B cell (primary cell): ENCODE data around the gene KLHL3. TPM values are rescaled to one million over a fixed set of nuclear protein-coding genes. Genes with fewer than 3 reads are reported as not detected.

Experiments
- ATAC-seq: fragments of 200-7000 bp; cut with Tn5 transposase; one replicate; pipeline ENCODE4 v1.10.0; 2021; ENCODE audit warnings: low read depth, mild to moderate bottlenecking, moderate number of reproducible peaks, moderate library complexity
- CTCF ChIA-PET: fragments of 350-600 bp; sonication (Branson Sonifier 250); formaldehyde crosslinking; loops from one replicate; lab custom pipeline; 2021; ENCODE audit warnings: antibody characterized with exemption, inconsistent platforms; lab: Charles Lee
- POLR2A ChIA-PET: fragments of 350-600 bp; sonication (Branson Sonifier 250); formaldehyde crosslinking; loops from one replicate; lab custom pipeline; 2021; ENCODE audit warnings: antibody characterized with exemption; lab: Charles Lee
- DNase-seq: peaks from one replicate; pipeline ENCODE4 v3.0.0; 2013
- H2AFZ ChIP-seq: 2 replicates; pipeline ENCODE4 v1.6.1; 2012; ENCODE audit warnings: mild to moderate bottlenecking, low read depth, low read length; ENCODE audit not compliant: insufficient read depth, poor library complexity, severe bottlenecking
- H3K27ac ChIP-seq, 2 donors: 1 replicate in 1 of 2; 2 replicates in 1 of 2; pipeline ENCODE4 v1.5.1; 2012 to 2013; ENCODE audit warnings: low read length in 2 of 2, mild to moderate bottlenecking in 2 of 2, moderate library complexity in 1 of 2
- H3K27me3 ChIP-seq, 4 experiments: fragments of 200-600 bp in 1 of 4; sonication (generic) in 1 of 4; replicated peaks in 1 of 4; 1 replicate in 2 of 4; 2 replicates in 2 of 4; pipeline versions ENCODE4 v1.6.1 to v1.7.0; 2013 to 2016; ENCODE audit warnings: low read length in 3 of 4, mild to moderate bottlenecking in 2 of 4, mixed read lengths in 1 of 4, moderate library complexity in 1 of 4; ENCODE audit not compliant: insufficient read depth in 4 of 4, control insufficient read depth in 3 of 4; ENCODE audit errors: control extremely low read depth in 1 of 4
- H3K36me3 ChIP-seq, 2 experiments: replicated peaks in 1 of 2; 1 replicate in 1 of 2; 2 replicates in 1 of 2; pipeline versions ENCODE4 v1.6.1 to v1.7.1; 2013; ENCODE audit warnings: low read length in 1 of 2; ENCODE audit not compliant: insufficient read depth in 2 of 2, control insufficient read depth in 1 of 2; ENCODE audit errors: control extremely low read depth in 1 of 2, extremely low read depth in 1 of 2
- H3K4me1 ChIP-seq, 2 donors: fragments of 200-600 bp in 1 of 2; sonication (generic) in 1 of 2; 1 replicate in 1 of 2; 2 replicates in 1 of 2; pipeline versions ENCODE4 v1.5.1 to v1.6.1; 2013 to 2017; ENCODE audit warnings: low read length in 2 of 2; ENCODE audit not compliant: control insufficient read depth in 2 of 2, insufficient read depth in 2 of 2
- H3K4me2 ChIP-seq: replicated peaks from 2 replicates; pipeline ENCODE3; 2012; ENCODE audit warnings: mild to moderate bottlenecking, low read depth, low read length; ENCODE audit not compliant: poor library complexity, severe bottlenecking
- H3K4me3 ChIP-seq, 5 experiments: fragments of 200-600 bp in 1 of 5; sonication (generic) in 1 of 5; 1 replicate in 3 of 5; 2 replicates in 2 of 5; pipeline versions ENCODE4 v1.5.1 to v1.7.0; 2011 to 2016; ENCODE audit warnings: low read length in 4 of 5, mild to moderate bottlenecking in 4 of 5, low read depth in 2 of 5, control low read depth in 1 of 5, moderate library complexity in 1 of 5; ENCODE audit not compliant: insufficient read depth in 1 of 5; ENCODE audit errors: control extremely low read depth in 1 of 5, extremely low read depth in 1 of 5
- H3K79me2 ChIP-seq: fragments of 200-600 bp; sonication (generic); one replicate; pipeline ENCODE4 v1.6.0; 2016; ENCODE audit warnings: low read length; ENCODE audit not compliant: control insufficient read depth, insufficient read depth
- H3K9ac ChIP-seq: fragments of 200-600 bp; sonication (generic); 2 replicates; pipeline ENCODE4 v1.6.1; 2017; ENCODE audit warnings: mild to moderate bottlenecking, low read length, moderate library complexity
- H3K9me3 ChIP-seq, 3 donors: one replicate each; pipeline versions ENCODE4 v1.6.1 to v1.7.1; 2013; ENCODE audit warnings: low read length in 2 of 3; ENCODE audit not compliant: control insufficient read depth in 2 of 3, insufficient read depth in 1 of 3; ENCODE audit errors: control extremely low read depth in 1 of 3
- H4K20me1 ChIP-seq: 2 replicates; pipeline ENCODE4 v1.6.0; 2012; ENCODE audit warnings: mild to moderate bottlenecking, low read length; ENCODE audit not compliant: insufficient read depth, control insufficient read depth, poor library complexity, severe bottlenecking
- H3K27ac Mint-ChIP-seq: one replicate; pipeline ENCODE4 v1.8.0; 2021; ENCODE audit warnings: mixed read lengths
- H3K27me3 Mint-ChIP-seq: one replicate; pipeline ENCODE4 v1.8.0; 2021; ENCODE audit warnings: mixed read lengths
- H3K4me1 Mint-ChIP-seq: one replicate; pipeline ENCODE4 v1.8.0; 2021; ENCODE audit warnings: mixed read lengths
- H3K4me3 Mint-ChIP-seq: one replicate; pipeline ENCODE4 v1.8.0; 2021; ENCODE audit warnings: mixed read lengths
- H3K9me3 Mint-ChIP-seq: one replicate; pipeline ENCODE4 v1.8.0; 2022; ENCODE audit warnings: mixed read lengths; ENCODE audit not compliant: insufficient read depth
- CTCF ChIP-seq: fragments of 200-600 bp; IDR thresholded peaks from one replicate; pipeline ENCODE4 v1.8.0; 2022; ENCODE audit warnings: antibody characterized with exemption, mild to moderate bottlenecking
- EZH2 ChIP-seq: IDR thresholded peaks from 2 replicates; pipeline ENCODE4 v1.6.1; 2012; ENCODE audit warnings: borderline replicate concordance, low read depth, mild to moderate bottlenecking, moderate library complexity, low read length; ENCODE audit not compliant: insufficient read depth, poor library complexity, severe bottlenecking
- whole genome bisulfite sequencing: methylation state at CpG from one replicate; pipeline ENCODE4 v1.1.5; 2013; ENCODE audit warnings: missing lambda C conversion rate; ENCODE audit not compliant: insufficient coverage; 5-methylcytosine and 5-hydroxymethylcytosine counted together
- intact Hi-C: fragments of 100-400 bp; cut with micrococcal nuclease; formaldehyde crosslinking; loops from one replicate; pipeline ENCODE4 v1.10.0; 2022
- polyA plus RNA-seq: library from polyadenylated mRNA; depleted of rRNA; stranded (reverse); fragments of >200 nt; gene quantifications from 2 replicates; pipeline ENCODE4 v1.2.3, GENCODE V29; 2012
- total RNA-seq, 2 donors: library from RNA; stranded (reverse); fragments of 120-200 nt in 1 of 2; gene quantifications; 1 replicate in 1 of 2; 2 replicates in 1 of 2; pipeline versions ENCODE4 v1.2.3 to v1.2.4, GENCODE V29; 2013 to 2022

Gene KLHL3
- total and polyA plus RNA-seq, 2 donors (not counting 1 experiment from before 2014, with no cell fraction given), result 3.3 to 4.5 TPM

- Histone ChIP-seq H3K9me3 (no peaks in the 10 kb centered on the region), H2AFZ (peak overlapping the region; percentile 93), H4K20me1 (peaks cover 51% of the 10 kb centered on the region), H3K27me3 (no peaks in the 10 kb centered on the region), H3K27ac (peak overlapping the region; percentile 98 to 100), H3K4me3 (peak overlapping the region; percentile 69 to 95 (median 87)), H3K36me3 (peaks cover 0 to 5% of the 10 kb centered on the region in 2 experiments), H3K79me2 (peaks cover 53% of the 10 kb centered on the region), H3K4me2 (peak overlapping the region; percentile 83), H3K4me1 (peaks cover 27 to 28% of the 10 kb centered on the region in 2 donors), H3K9ac (peak overlapping the region; percentile 93)
- no peaks in the 10 kb centered on the region for H3K27me3 Mint-ChIP-seq
- WGBS, result 0% methylated on average over 45 of the region's 45 CpGs
- intact Hi-C loops, result loop anchor here (1.0 to 10.0 kb wide), 7 partner anchors 135 to 1519 kb away; partner anchors contain the start of genes CDC23, FAM13B, FAM53C and HSPA9
- H3K4me3 Mint-ChIP-seq, result peak overlapping the region; percentile 97
- DNase-seq (no peak), ATAC-seq (peak; percentile 9)
- no peaks in the 10 kb centered on the region for H3K9me3 Mint-ChIP-seq
- TF ChIP-seq EZH2 (no peak), CTCF (no peak)
- CTCF ChIA-PET, result interaction anchor here (0.6 to 2.7 kb wide), 7 partner anchors 11 to 380 kb away, joined by 3 to 18 read pairs (median 3); no protein-coding TSS in a partner anchor
- peaks cover 32% of the 10 kb centered on the region for H3K4me1 Mint-ChIP-seq
- peak overlapping the region; percentile 100 for H3K27ac Mint-ChIP-seq
- POLR2A ChIA-PET, result interaction anchor here (0.7 to 1.6 kb wide), 6 partner anchors 18 to 599 kb away, joined by 3 to 7 read pairs (median 4); partner anchors contain the start of genes BRD8, FAM53C, KDM3B and KIF20A
These were observed 17.9 kb upstream of the KLHL3 start for GRCh38 chr5:137753691-137754187.
